Measurements from ENCODE around the gene EIF4B. TPM values are rescaled to one million over a fixed set of nuclear protein-coding genes. Genes with fewer than 3 reads are reported as not detected.
A peak's percentile ranks its signal among the peaks of the same experiment; 100 is the strongest.

The EIF4B gene
- total RNA-seq, 3 donors from 2014 or later (not counting 1 experiment from before 2014, with no cell fraction given), result 505 to 537 (median 518) TPM

GRCh38 chr12:53054112-53054878 lies 48.0 kb downstream of the EIF4B start:
- Histone ChIP-seq H3K27me3 (ENCODE audit: control insufficient read depth, insufficient read depth, low read length) (no peaks in the 10 kb centered on the region), H3K27ac (ENCODE audit: low read length) (peak overlapping the region; percentile 18), H3K4me1 (ENCODE audit: control insufficient read depth, insufficient read depth, low read length) (peaks cover 26% of the 10 kb centered on the region), H3K4me3 (ENCODE audit: low read length) (peak overlapping the region; percentile 95), H3K9me3 (ENCODE audit: control insufficient read depth, insufficient read depth, low read length) (no peaks in the 10 kb centered on the region), H3K36me3 (ENCODE audit: control insufficient read depth, insufficient read depth, low read length) (no peaks in the 10 kb centered on the region)
- intact Hi-C loops (cut with micrococcal nuclease), result no loop called here
- no peaks in the 10 kb centered on the region for H3K27me3 Mint-ChIP-seq (ENCODE audit: low read depth in 2 of 2)
- H3K27ac Mint-ChIP-seq, result peak overlapping the region; percentile 80 to 93
- TF ChIP-seq CTCF (IDR thresholded peaks at IDR 0.05), result no peak
- peak; percentile 86 to 98 for DNase-seq
- peak; percentile 96 to 97 (median 96) for ATAC-seq
- WGBS (ENCODE audit: insufficient coverage), result 3% methylated on average over 47 of the region's 48 CpGs
- peak overlapping the region; percentile 94 for H3K4me3 Mint-ChIP-seq
- H3K9me3 Mint-ChIP-seq, result no peaks in the 10 kb centered on the region
- H3K4me1 Mint-ChIP-seq, result peaks cover 18 to 21% of the 10 kb centered on the region in 2 donors
- H3K36me3 Mint-ChIP-seq, result no peaks in the 10 kb centered on the region

GRCh38 chr12:53055471-53056266 lies 49.4 kb downstream of the EIF4B start:
- Histone ChIP-seq H3K4me3 (ENCODE audit: low read length) (no peak overlapping the region), H3K27me3 (ENCODE audit: control insufficient read depth, insufficient read depth, low read length) (no peaks in the 10 kb centered on the region), H3K4me1 (ENCODE audit: control insufficient read depth, insufficient read depth, low read length) (peaks cover 26% of the 10 kb centered on the region), H3K36me3 (ENCODE audit: control insufficient read depth, insufficient read depth, low read length) (no peaks in the 10 kb centered on the region), H3K27ac (ENCODE audit: low read length) (no peak overlapping the region), H3K9me3 (ENCODE audit: control insufficient read depth, insufficient read depth, low read length) (no peaks in the 10 kb centered on the region)
- intact Hi-C loops (cut with micrococcal nuclease), result no loop called here
- ATAC-seq (no peak), DNase-seq (no peak)
- Mint-ChIP-seq H3K9me3 (no peaks in the 10 kb centered on the region), H3K36me3 (no peaks in the 10 kb centered on the region), H3K27ac (peak overlapping the region; percentile 5 to 70), H3K4me3 (peak overlapping the region; percentile 77), H3K4me1 (peaks cover 18 to 21% of the 10 kb centered on the region in 2 donors), H3K27me3 (ENCODE audit: low read depth in 2 of 2) (peaks cover 0 to 2% of the 10 kb centered on the region in 2 donors)
- TF ChIP-seq CTCF (IDR thresholded peaks at IDR 0.05), result no peak
- 74% methylated on average over 15 of the region's 15 CpGs for WGBS (ENCODE audit: insufficient coverage)

- Histone ChIP-seq H3K4me1 (ENCODE audit: control insufficient read depth, insufficient read depth, low read length) (peaks cover 26% of the 10 kb centered on the region), H3K9me3 (ENCODE audit: control insufficient read depth, insufficient read depth, low read length) (no peaks in the 10 kb centered on the region), H3K36me3 (ENCODE audit: control insufficient read depth, insufficient read depth, low read length) (no peaks in the 10 kb centered on the region), H3K27ac (ENCODE audit: low read length) (no peak overlapping the region), H3K27me3 (ENCODE audit: control insufficient read depth, insufficient read depth, low read length) (no peaks in the 10 kb centered on the region), H3K4me3 (ENCODE audit: low read length) (no peak overlapping the region)
- peak overlapping the region; percentile 52 for H3K4me3 Mint-ChIP-seq
- no peaks in the 10 kb centered on the region for H3K9me3 Mint-ChIP-seq
- TF ChIP-seq CTCF (IDR thresholded peaks at IDR 0.05), result no peak
- H3K27me3 Mint-ChIP-seq (ENCODE audit: low read depth in 2 of 2), result peaks cover 0 to 2% of the 10 kb centered on the region in 2 donors
- intact Hi-C loops (cut with micrococcal nuclease), result no loop called here
- no peaks in the 10 kb centered on the region for H3K36me3 Mint-ChIP-seq
- DNase-seq, result no peak
- WGBS (ENCODE audit: insufficient coverage), result 77% methylated on average over 5 of the region's 5 CpGs
- peaks cover 18 to 21% of the 10 kb centered on the region in 2 donors for H3K4me1 Mint-ChIP-seq
- no peak overlapping the region for H3K27ac Mint-ChIP-seq
- ATAC-seq, result no peak
Measured at GRCh38 chr12:53056296-53056695, 50.0 kb downstream of the EIF4B start.

Data from natural killer cell (primary cell).